DOHH2 (cell line): ENCODE results near the gene COL27A1.

Experiments
- H3F3A ChIP-seq: fragments of 200-600 bp; sonication (generic), shearing (Covaris generic); 2 replicates; pipeline ENCODE4 v1.6.0; 2016; ENCODE audit warnings: antibody characterized with exemption, mild to moderate bottlenecking; ENCODE audit not compliant: control insufficient read depth, insufficient read depth
- H3K27ac ChIP-seq: fragments of 200-600 bp; sonication (generic); 2 replicates; pipeline ENCODE4 v1.5.1; 2014; ENCODE audit warnings: low read depth, mild to moderate bottlenecking, low read length, moderate library complexity
- H3K27me3 ChIP-seq: fragments of 200-600 bp; sonication (generic); 2 replicates; pipeline ENCODE4 v1.6.1; 2014; ENCODE audit warnings: mild to moderate bottlenecking, low read length, mixed read lengths; ENCODE audit not compliant: control insufficient read depth
- H3K36me3 ChIP-seq: fragments of 200-600 bp; sonication (generic); 2 replicates; pipeline ENCODE4 v1.6.1; 2014; ENCODE audit warnings: mild to moderate bottlenecking, low read length, moderate library complexity, mixed read lengths; ENCODE audit not compliant: control insufficient read depth
- H3K4me1 ChIP-seq: fragments of 200-600 bp; sonication (generic); 2 replicates; pipeline ENCODE4 v1.6.1; 2014; ENCODE audit warnings: mild to moderate bottlenecking, low read length, mixed read lengths; ENCODE audit not compliant: control insufficient read depth
- H3K4me2 ChIP-seq: fragments of 200-600 bp; sonication (generic); 2 replicates; pipeline ENCODE4 v1.6.0; 2014; ENCODE audit warnings: mild to moderate bottlenecking, low read length, moderate library complexity
- H3K4me3 ChIP-seq: fragments of 200-600 bp; sonication (generic); 2 replicates; pipeline ENCODE4 v1.5.1; 2014; ENCODE audit warnings: mild to moderate bottlenecking, low read length, mixed read lengths
- H3K79me2 ChIP-seq: fragments of 200-600 bp; sonication (generic); 2 replicates; pipeline ENCODE4 v1.6.1; 2014; ENCODE audit warnings: mild to moderate bottlenecking, low read length, mixed read lengths; ENCODE audit not compliant: control insufficient read depth
- H3K9me2 ChIP-seq: fragments of 200-600 bp; sonication (generic); replicated peaks from 2 replicates; pipeline ENCODE4 v1.6.1; 2014; ENCODE audit warnings: mild to moderate bottlenecking, low read length, mixed read lengths; ENCODE audit not compliant: control insufficient read depth
- H3K9me3 ChIP-seq: fragments of 200-600 bp; sonication (generic); 2 replicates; pipeline ENCODE4 v1.6.1; 2014; ENCODE audit warnings: antibody characterized with exemption, low read length, mixed read lengths; ENCODE audit not compliant: control insufficient read depth, insufficient read depth
- H4K20me1 ChIP-seq: fragments of 200-600 bp; sonication (generic); 2 replicates; pipeline ENCODE4 v1.6.0; 2014; ENCODE audit warnings: low read depth, mild to moderate bottlenecking, antibody characterized with exemption, low read length, moderate library complexity; ENCODE audit not compliant: control insufficient read depth, insufficient read depth
- CTCF ChIP-seq: fragments of 200-600 bp; sonication (generic); IDR thresholded peaks from one replicate; pipeline ENCODE4 v1.5.1; 2014; ENCODE audit warnings: antibody characterized with exemption, mild to moderate bottlenecking, low read depth, low read length; ENCODE audit not compliant: poor library complexity, severe bottlenecking
- EZH2phosphoT487 ChIP-seq: fragments of 200-600 bp; sonication (generic); IDR thresholded peaks from 2 replicates; pipeline ENCODE4 v1.6.1; 2017; ENCODE audit warnings: borderline replicate concordance, mild to moderate bottlenecking, antibody characterized with exemption, low read length, moderate library complexity, mixed read lengths

COL27A1 gene

GRCh38 chr9:114341152-114341830 is 186.0 kb downstream of the COL27A1 start:
- H4K20me1 ChIP-seq = no peaks in the 10 kb centered on the region
- H3K36me3 ChIP-seq = peaks cover 96% of the 10 kb centered on the region
- 0 out of 2 replicates have a peak, but pooled peaks cover 3% of the 10 kb centered on the region for H3K79me2 ChIP-seq
- no peaks in the 10 kb centered on the region for H3K9me3 ChIP-seq
- no peaks in the 10 kb centered on the region for H3K9me2 ChIP-seq
- no peak overlapping the region for H3K4me3 ChIP-seq
- H3K27ac ChIP-seq = no peak overlapping the region
- no peak overlapping the region for H3K4me2 ChIP-seq
- H3K4me1 ChIP-seq = no peaks in the 10 kb centered on the region
- H3F3A ChIP-seq = peaks cover 15% of the 10 kb centered on the region
- H3K27me3 ChIP-seq = no peaks in the 10 kb centered on the region
- TF ChIP-seq CTCF (no peak), EZH2phosphoT487 (no peak)

- H3K36me3 ChIP-seq = peaks cover 97% of the 10 kb centered on the region
- H3K9me3 ChIP-seq = no peaks in the 10 kb centered on the region
- H3K79me2 ChIP-seq = 0 out of 2 replicates have a peak, but pooled peaks cover 3% of the 10 kb centered on the region
- TF ChIP-seq EZH2phosphoT487 (no peak), CTCF (no peak)
- H3K27me3 ChIP-seq = no peaks in the 10 kb centered on the region
- no peak overlapping the region for H3K4me3 ChIP-seq
- no peak overlapping the region for H3K4me2 ChIP-seq
- no peaks in the 10 kb centered on the region for H3K9me2 ChIP-seq
- H4K20me1 ChIP-seq = no peaks in the 10 kb centered on the region
- peaks cover 15% of the 10 kb centered on the region for H3F3A ChIP-seq
- H3K27ac ChIP-seq = no peak overlapping the region
- no peaks in the 10 kb centered on the region for H3K4me1 ChIP-seq
Observed at GRCh38 chr9:114341991-114342390, 186.7 kb downstream of the COL27A1 start.

- no peaks in the 10 kb centered on the region for H3K9me3 ChIP-seq
- H3K4me2 ChIP-seq = no peak overlapping the region
- H3K27me3 ChIP-seq = no peaks in the 10 kb centered on the region
- no peak overlapping the region for H3K27ac ChIP-seq
- 0 out of 2 replicates have a peak, but pooled peaks cover 3% of the 10 kb centered on the region for H3K79me2 ChIP-seq
- peaks cover 15% of the 10 kb centered on the region for H3F3A ChIP-seq
- peaks cover 95% of the 10 kb centered on the region for H3K36me3 ChIP-seq
- no peak for TF ChIP-seq EZH2phosphoT487
- no peak for TF ChIP-seq CTCF
- H3K4me3 ChIP-seq = no peak overlapping the region
- no peaks in the 10 kb centered on the region for H4K20me1 ChIP-seq
- no peaks in the 10 kb centered on the region for H3K9me2 ChIP-seq
- no peaks in the 10 kb centered on the region for H3K4me1 ChIP-seq
Observed at GRCh38 chr9:114342755-114343440, 187.6 kb downstream of the COL27A1 start.
